Panc1 (cell line): ENCODE results near the gene NHLRC3. TPM values are rescaled to one million over a fixed set of nuclear protein-coding genes. Genes with fewer than 3 reads are reported as not detected.

Experiments
- ATAC-seq: fragments of 200-7000 bp; cut with Tn5 transposase; 2 replicates; pipeline ENCODE4 v1.9.1; 2020; ENCODE audit warnings: mild to moderate bottlenecking, moderate library complexity
- BruUV-seq: library from RNA; stranded (reverse); fragments of 400-500 nt; replicated peaks from 2 replicates; lab custom pipeline; 2021; lab: Mats Ljungman, UMichigan
- CTCF ChIA-PET: fragments of 300-600 bp; sonication (Branson Sonifier 250); formaldehyde crosslinking; loops from one replicate; lab custom pipeline; 2022; ENCODE audit warnings: antibody characterized with exemption; lab: Charles Lee
- POLR2A ChIA-PET: fragments of 300-600 bp; sonication (Branson Sonifier 250); formaldehyde crosslinking; loops from one replicate; lab custom pipeline; 2022; ENCODE audit warnings: antibody characterized with exemption; lab: Charles Lee
- DNase-seq: peaks from one replicate; pipeline ENCODE4 v3.0.0-alpha.2; 2010; ENCODE audit warnings: low read depth, low spot score
- H3K27ac ChIP-seq: 2 replicates; pipeline ENCODE4 v1.5.1; 2011; ENCODE audit warnings: mild to moderate bottlenecking, low read length, inconsistent platforms
- H3K27me3 ChIP-seq: fragments of 200-500 bp; sonication (Bioruptor generic); 2 replicates; pipeline ENCODE4 v1.6.0; 2014; ENCODE audit warnings: low read length, inconsistent platforms; ENCODE audit not compliant: control insufficient read depth, insufficient read depth
- H3K36me3 ChIP-seq: fragments of 200-500 bp; sonication (Bioruptor generic); 2 replicates; pipeline ENCODE4 v1.5.1; 2014; ENCODE audit warnings: inconsistent platforms, mild to moderate bottlenecking, low read length, moderate library complexity; ENCODE audit not compliant: control insufficient read depth, insufficient read depth
- H3K4me1 ChIP-seq: 2 replicates; pipeline ENCODE4 v1.5.1; 2011; ENCODE audit warnings: inconsistent platforms, mild to moderate bottlenecking, low read length, moderate library complexity; ENCODE audit not compliant: control insufficient read depth, insufficient read depth
- H3K4me3 ChIP-seq, 2 experiments: 2 replicates each; pipeline ENCODE4 v1.5.1; 2011 to 2012; ENCODE audit warnings: low read depth in 2 of 2, low read length in 2 of 2, mild to moderate bottlenecking in 2 of 2, inconsistent platforms in 1 of 2, moderate library complexity in 1 of 2
- H3K9me3 ChIP-seq: fragments of 200-500 bp; sonication (Bioruptor generic); 2 replicates; pipeline ENCODE4 v1.5.1; 2014; ENCODE audit warnings: low read depth, mild to moderate bottlenecking, inconsistent platforms, low read length, moderate library complexity; ENCODE audit not compliant: control insufficient read depth, insufficient read depth
- POLR2AphosphoS5 ChIP-seq: IDR thresholded peaks from 2 replicates; pipeline ENCODE4 v1.6.1; 2012; ENCODE audit warnings: mild to moderate bottlenecking, low read depth, low read length, moderate library complexity
- REST ChIP-seq, 2 experiments: IDR thresholded peaks; 2 replicates each; pipeline ENCODE4 v1.6.1; 2011 to 2012; ENCODE audit warnings: low read depth in 2 of 2, control low read depth in 1 of 2, low read length in 1 of 2, mild to moderate bottlenecking in 1 of 2, moderate library complexity in 1 of 2; ENCODE audit not compliant: insufficient read depth in 1 of 2
- SIN3A ChIP-seq: IDR thresholded peaks from 2 replicates; pipeline ENCODE4 v1.6.1; 2012; ENCODE audit warnings: low read depth, mild to moderate bottlenecking, low read length, moderate library complexity, borderline replicate concordance; ENCODE audit not compliant: insufficient read depth
- TCF7L2 ChIP-seq: IDR thresholded peaks from 2 replicates; pipeline ENCODE4 v1.6.1; 2011; ENCODE audit warnings: mild to moderate bottlenecking, low read depth, low read length, inconsistent platforms
- in situ Hi-C: cut with HindIII; loops from 2 replicates; pipeline ENCODE4 v1.10.0; 2016; ENCODE audit warnings: low sequenced_read_pairs, low pct_unique_long_range_greater_than_20kb
- intact Hi-C: fragments of 100-400 bp; cut with micrococcal nuclease; formaldehyde crosslinking; loops from one replicate; pipeline ENCODE4 v1.10.0; 2022; ENCODE audit not compliant: unreplicated experiment
- total RNA-seq: library from RNA; stranded (reverse); gene quantifications from one replicate; pipeline ENCODE4 v1.2.1, GENCODE V29; 2021; ENCODE audit not compliant: unreplicated experiment
- TF ChIP-seq, protein P1 (sequence below): fragments of 450-650 bp; IDR thresholded peaks from 2 replicates; pipeline ENCODE4 v1.5.1; 2017; ENCODE audit warnings: mild to moderate bottlenecking

Gene NHLRC3
- total RNA-seq, 1 experiment from 2014 or later = 16.1 TPM

GRCh38 chr13:39047560-39047959 lies 9.3 kb downstream of the NHLRC3 start:
- Histone ChIP-seq H3K27ac (no peak overlapping the region), H3K4me3 (no peak overlapping the region), H3K27me3 (no peaks in the 10 kb centered on the region), H3K36me3 (no peaks in the 10 kb centered on the region; the same call in 1 of the 2 replicates), H3K9me3 (no peaks in the 10 kb centered on the region), H3K4me1 (no peaks in the 10 kb centered on the region)
- TF ChIP-seq SIN3A (no peak), POLR2AphosphoS5 (no peak), REST (IDR thresholded peaks at IDR 0.05; ENCODE audit: insufficient read depth in 1 of 2, low read depth in 2 of 2, low read length in 1 of 2) (no peak), TCF7L2 (no peak)
- TF ChIP-seq, protein P1, sequence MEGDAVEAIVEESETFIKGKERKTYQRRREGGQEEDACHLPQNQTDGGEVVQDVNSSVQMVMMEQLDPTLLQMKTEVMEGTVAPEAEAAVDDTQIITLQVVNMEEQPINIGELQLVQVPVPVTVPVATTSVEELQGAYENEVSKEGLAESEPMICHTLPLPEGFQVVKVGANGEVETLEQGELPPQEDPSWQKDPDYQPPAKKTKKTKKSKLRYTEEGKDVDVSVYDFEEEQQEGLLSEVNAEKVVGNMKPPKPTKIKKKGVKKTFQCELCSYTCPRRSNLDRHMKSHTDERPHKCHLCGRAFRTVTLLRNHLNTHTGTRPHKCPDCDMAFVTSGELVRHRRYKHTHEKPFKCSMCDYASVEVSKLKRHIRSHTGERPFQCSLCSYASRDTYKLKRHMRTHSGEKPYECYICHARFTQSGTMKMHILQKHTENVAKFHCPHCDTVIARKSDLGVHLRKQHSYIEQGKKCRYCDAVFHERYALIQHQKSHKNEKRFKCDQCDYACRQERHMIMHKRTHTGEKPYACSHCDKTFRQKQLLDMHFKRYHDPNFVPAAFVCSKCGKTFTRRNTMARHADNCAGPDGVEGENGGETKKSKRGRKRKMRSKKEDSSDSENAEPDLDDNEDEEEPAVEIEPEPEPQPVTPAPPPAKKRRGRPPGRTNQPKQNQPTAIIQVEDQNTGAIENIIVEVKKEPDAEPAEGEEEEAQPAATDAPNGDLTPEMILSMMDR = no peak; the same call in 1 of the 2 replicates
- intact Hi-C loops (no loop called here), in situ Hi-C loops (no loop called here)
- ChIA-PET CTCF (no interaction called here), POLR2A (no interaction called here)
- no TSS peak for BruUV-seq
- DNase-seq (no peak), ATAC-seq (no peak)

DNA sequence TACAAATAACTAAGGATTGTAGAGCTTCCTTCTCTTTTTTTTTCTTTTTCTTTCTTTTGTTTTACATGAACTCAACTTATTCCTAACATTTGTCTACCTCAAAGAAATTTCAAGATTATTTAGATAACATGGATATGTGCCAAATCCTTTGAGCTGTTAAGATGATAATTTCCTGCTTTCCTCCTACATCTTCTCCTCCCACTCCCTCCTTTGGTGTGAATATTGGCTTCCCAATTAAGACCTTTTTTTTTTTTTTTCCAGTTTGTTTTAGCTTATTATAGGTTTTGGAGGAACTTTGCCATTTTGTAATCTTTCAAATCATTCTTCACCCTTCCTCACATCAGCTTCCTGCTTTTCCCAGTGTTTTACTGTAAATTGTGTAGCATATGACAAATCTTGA lies 10.6 kb downstream of the NHLRC3 start:
- no peaks in the 10 kb centered on the region for H3K27me3 ChIP-seq
- H3K9me3 ChIP-seq = no peaks in the 10 kb centered on the region
- ATAC-seq (no peak), DNase-seq (no peak)
- no TSS peak for BruUV-seq
- POLR2A ChIA-PET = no interaction called here
- no peaks in the 10 kb centered on the region for H3K4me1 ChIP-seq
- CTCF ChIA-PET = no interaction called here
- H3K4me3 ChIP-seq = no peak overlapping the region
- H3K36me3 ChIP-seq = no peaks in the 10 kb centered on the region; the same call in 1 of the 2 replicates
- intact Hi-C loops = no loop called here
- no peak overlapping the region for H3K27ac ChIP-seq
- no peak for TF ChIP-seq TCF7L2
- TF ChIP-seq REST (IDR thresholded peaks at IDR 0.05; ENCODE audit: insufficient read depth in 1 of 2, low read depth in 2 of 2, low read length in 1 of 2) = no peak
- no peak for TF ChIP-seq POLR2AphosphoS5
- TF ChIP-seq, protein P1 = no peak
- TF ChIP-seq SIN3A = no peak
- in situ Hi-C loops = no loop called here
